ENCODE results near the gene CARS1.

DNA sequence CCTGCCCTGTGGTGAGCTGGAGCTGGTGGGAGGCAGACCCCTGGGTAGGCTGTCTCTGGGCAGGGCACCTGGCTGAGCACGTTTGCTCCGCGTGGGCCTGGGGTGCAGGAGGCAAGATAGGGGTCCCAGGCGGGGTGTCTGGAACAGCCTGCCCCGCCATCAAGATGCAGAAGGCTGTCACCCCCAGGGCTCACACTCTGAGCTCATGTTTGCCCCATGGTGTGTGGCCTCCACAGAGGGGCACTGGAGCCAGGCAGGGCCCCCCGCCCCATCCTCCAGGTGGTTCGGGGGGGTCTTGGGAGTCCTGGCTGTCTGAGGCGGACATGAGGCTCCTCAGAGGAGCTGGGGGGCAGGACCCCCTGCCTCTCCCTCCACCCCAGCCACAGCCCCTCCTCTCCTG, 28.9 kb upstream of the CARS1 start:
- TF ChIP-seq CTCF (conservative IDR thresholded peaks at IDR 0.05; ENCODE audit: low read length) (no peak), EZH2phosphoT487 (IDR thresholded peaks at IDR 0.05; ENCODE audit: borderline replicate concordance) (no peak)
